HFF-Myc (cell line): ENCODE data around the gene CYP24A1.

Experiments
- DNase-seq: peaks from one replicate; pipeline ENCODE4 v3.0.0-alpha.2; 2011; ENCODE audit warnings: low read depth; ENCODE audit errors: extremely low read depth
- H3K4me3 ChIP-seq: replicated peaks from 2 replicates; pipeline ENCODE4 v1.5.1; 2011; ENCODE audit warnings: low read depth, mild to moderate bottlenecking, control low read depth, low read length
- CTCF ChIP-seq: IDR thresholded peaks from 2 replicates; pipeline ENCODE4 v1.5.1; 2012; ENCODE audit warnings: mild to moderate bottlenecking, low read depth, low read length, control low read depth; ENCODE audit errors: missing control alignments

Gene CYP24A1

GRCh38 chr20:54167909-54168872 is 5.6 kb downstream of the CYP24A1 start:
- H3K4me3 ChIP-seq: no peak overlapping the region
- no peak for TF ChIP-seq CTCF
- DNase-seq: no peak

- no peak overlapping the region for H3K4me3 ChIP-seq
- TF ChIP-seq CTCF: no peak
- no peak for DNase-seq
Observed at GRCh38 chr20:54166987-54167662, 6.7 kb downstream of the CYP24A1 start.

GRCh38 chr20:54165803-54166202 is 8.0 kb downstream of the CYP24A1 start:
- DNase-seq: no peak
- no peak overlapping the region for H3K4me3 ChIP-seq
- no peak for TF ChIP-seq CTCF

- DNase-seq: no peak
- no peak for TF ChIP-seq CTCF
Observed at GRCh38 chr20:54165014-54165413, 8.8 kb downstream of the CYP24A1 start.

GRCh38 chr20:54163402-54163801 is 10.4 kb downstream of the CYP24A1 start:
- DNase-seq: no peak
- no peak overlapping the region for H3K4me3 ChIP-seq
- TF ChIP-seq CTCF: no peak

More at GRCh38 chr20:54165014-54165413, 8.8 kb downstream of the CYP24A1 start:
- H3K4me3 ChIP-seq: no peak overlapping the region

- TF ChIP-seq CTCF: no peak
- no peak for DNase-seq
- H3K4me3 ChIP-seq: no peak overlapping the region
Observed at GRCh38 chr20:54162378-54163009, 11.3 kb downstream of the CYP24A1 start.
